PC-9 (cell line): ENCODE data around the gene ACTN1.

ENCODE experiments used
- EZH2 ChIP-seq: fragments of 200-600 bp; sonication (generic); IDR thresholded peaks from 2 replicates; pipeline ENCODE4 v1.8.0; 2017; ENCODE audit warnings: antibody characterized with exemption, low read depth
- TF ChIP-seq, protein P1 (sequence below): fragments of 200-600 bp; sonication (generic); conservative IDR thresholded peaks from 2 replicates; pipeline ENCODE4 v1.6.1; 2017; ENCODE audit warnings: mixed run types, antibody characterized with exemption, mild to moderate bottlenecking, moderate library complexity

DNA sequence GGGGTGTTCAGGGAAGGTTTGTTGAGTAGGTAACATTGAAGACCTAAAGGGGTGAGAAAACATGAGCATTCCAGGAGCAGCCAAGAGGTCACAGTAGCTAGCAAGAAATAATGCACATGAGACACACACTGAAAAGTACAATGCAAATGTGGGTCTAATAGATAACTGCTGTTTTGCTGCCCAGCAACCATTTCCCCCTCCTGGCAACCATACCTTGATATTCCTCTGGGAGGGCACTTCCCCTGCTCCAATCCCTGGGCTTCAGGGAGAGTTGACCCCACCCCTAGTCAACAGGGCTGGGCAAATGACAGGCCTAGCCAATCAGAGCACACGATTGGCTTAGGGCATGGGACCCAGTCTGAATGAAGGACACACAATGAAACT, 8.5 kb upstream of the ACTN1 start:
- TF ChIP-seq, protein P1, sequence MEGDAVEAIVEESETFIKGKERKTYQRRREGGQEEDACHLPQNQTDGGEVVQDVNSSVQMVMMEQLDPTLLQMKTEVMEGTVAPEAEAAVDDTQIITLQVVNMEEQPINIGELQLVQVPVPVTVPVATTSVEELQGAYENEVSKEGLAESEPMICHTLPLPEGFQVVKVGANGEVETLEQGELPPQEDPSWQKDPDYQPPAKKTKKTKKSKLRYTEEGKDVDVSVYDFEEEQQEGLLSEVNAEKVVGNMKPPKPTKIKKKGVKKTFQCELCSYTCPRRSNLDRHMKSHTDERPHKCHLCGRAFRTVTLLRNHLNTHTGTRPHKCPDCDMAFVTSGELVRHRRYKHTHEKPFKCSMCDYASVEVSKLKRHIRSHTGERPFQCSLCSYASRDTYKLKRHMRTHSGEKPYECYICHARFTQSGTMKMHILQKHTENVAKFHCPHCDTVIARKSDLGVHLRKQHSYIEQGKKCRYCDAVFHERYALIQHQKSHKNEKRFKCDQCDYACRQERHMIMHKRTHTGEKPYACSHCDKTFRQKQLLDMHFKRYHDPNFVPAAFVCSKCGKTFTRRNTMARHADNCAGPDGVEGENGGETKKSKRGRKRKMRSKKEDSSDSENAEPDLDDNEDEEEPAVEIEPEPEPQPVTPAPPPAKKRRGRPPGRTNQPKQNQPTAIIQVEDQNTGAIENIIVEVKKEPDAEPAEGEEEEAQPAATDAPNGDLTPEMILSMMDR, result no peak
- no peak for TF ChIP-seq EZH2
